ENCODE data around the gene OR7C1. TPM values are rescaled to one million over a fixed set of nuclear protein-coding genes. Genes with fewer than 3 reads are reported as not detected.

The OR7C1 gene
- total RNA-seq (not detected), polyA plus RNA-seq (not detected), total RNA-seq (0 to 2.0 (median 0.04) reads per million in 6 experiments)

DNA sequence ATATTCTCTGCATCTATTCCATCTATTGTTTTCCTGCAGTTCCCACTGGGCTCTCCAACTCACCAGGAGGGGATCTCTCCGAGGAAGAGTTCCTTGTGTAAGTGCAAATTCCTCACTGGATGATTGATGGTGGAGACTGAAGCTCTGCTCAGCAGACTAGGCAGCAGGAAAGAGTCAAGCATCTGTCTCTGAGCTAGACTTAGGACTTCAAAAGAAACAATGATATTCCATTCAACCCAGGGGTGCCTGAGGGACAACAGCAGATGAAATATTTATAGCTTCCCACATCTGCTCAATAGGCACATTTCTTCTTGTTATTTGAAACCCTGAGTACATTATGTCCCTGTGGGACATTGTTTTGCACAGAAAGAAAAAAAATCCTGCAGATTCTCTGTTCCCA lies at the start of gene OR7C1, which contains the start of gene OR7A5:
Gene OR7C1 (minus strand): TSS at position 175 of the 400 bp plus-strand sequence. CDS start 35,049 bp downstream, outside the sequence.
Gene OR7A5 (minus strand): TSS at position 175 of the 400 bp plus-strand sequence. CDS start 6,944 bp downstream, outside the sequence.
- Mint-ChIP-seq H3K36me3 (no peaks in the 10 kb centered on the region), H3K27ac (peak within 1 kb of the TSS in 1 of 10 donors; percentile 31), H3K27me3 (peaks cover 0 to 11% (median 6%) of the 10 kb centered on the region in 5 donors), H3K4me1 (no peaks in the 10 kb centered on the region), H3K4me3 (no peak within 1 kb of the TSS), H3K9me3 (no peaks in the 10 kb centered on the region)
- ATAC-seq (no peak), DNase-seq (no peak)
- POLR2A ChIA-PET: no interaction called here

DNA sequence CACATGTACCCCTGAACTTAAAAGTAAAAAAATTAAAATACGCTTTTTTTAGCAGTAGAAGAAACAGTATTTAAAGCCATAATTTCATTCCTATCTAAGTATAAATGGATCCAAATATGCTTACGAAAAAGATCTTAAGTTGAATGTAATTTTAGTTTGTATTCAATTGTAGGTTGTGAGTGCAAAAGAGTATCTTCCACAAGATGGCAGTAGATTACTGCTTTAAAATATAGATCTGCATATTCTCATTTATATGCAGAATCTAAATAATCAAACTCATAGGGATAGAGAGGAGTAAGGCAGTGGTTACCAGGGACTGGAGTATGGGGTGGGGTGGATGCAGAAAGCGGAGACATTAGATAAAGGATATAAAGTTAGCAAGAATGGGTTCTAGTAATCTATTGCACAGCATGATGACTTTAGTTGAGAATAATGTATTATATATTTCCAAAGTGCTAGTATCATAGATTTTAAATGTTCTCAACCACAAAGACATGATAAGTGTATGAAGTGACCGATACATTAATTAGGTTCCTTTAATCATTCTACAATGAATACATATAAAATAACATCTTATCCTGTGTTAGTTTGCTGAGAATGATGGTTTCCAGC lies 36.7 kb upstream of the OR7C1 start:
- no peaks in the 10 kb centered on the region for H3K4me1 Mint-ChIP-seq
- H3K36me3 Mint-ChIP-seq: no peaks in the 10 kb centered on the region
- H3K4me3 Mint-ChIP-seq: no peak overlapping the region
- POLR2A ChIA-PET: no interaction called here
- no peak overlapping the region for H3K27ac Mint-ChIP-seq
- H3K9me3 Mint-ChIP-seq: no peaks in the 10 kb centered on the region
- DNase-seq: peak in 3 of 10 donors; percentile 1 to 5 (median 4)
- peaks cover 30 to 67% (median 39%) of the 10 kb centered on the region in 5 donors for H3K27me3 Mint-ChIP-seq
- ATAC-seq: no peak

DNA sequence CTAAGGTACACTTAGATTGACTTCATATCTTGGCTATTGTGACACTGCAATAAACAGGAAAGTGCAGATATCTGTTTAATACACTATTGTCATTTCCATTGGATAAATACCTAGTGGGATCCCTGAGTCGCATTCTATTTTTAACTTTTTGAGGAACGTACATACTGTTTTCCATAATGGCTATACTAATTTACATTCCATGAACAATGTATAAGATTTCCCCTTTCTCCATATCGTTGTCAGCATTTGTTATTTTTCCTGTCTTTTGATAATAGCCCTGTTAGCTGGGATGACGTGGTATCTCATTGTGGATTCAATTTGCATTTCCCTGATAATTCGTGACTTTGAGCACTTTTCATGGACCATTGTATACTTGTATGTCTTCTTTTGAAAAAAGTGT lies 33.5 kb upstream of the OR7C1 start:
- Mint-ChIP-seq H3K27ac (no peak overlapping the region), H3K4me1 (no peaks in the 10 kb centered on the region), H3K4me3 (no peak overlapping the region), H3K27me3 (peaks cover 37 to 67% (median 43%) of the 10 kb centered on the region in 5 donors), H3K9me3 (no peaks in the 10 kb centered on the region), H3K36me3 (no peaks in the 10 kb centered on the region)
- POLR2A ChIA-PET: no interaction called here
- DNase-seq (no peak), ATAC-seq (no peak)

DNA sequence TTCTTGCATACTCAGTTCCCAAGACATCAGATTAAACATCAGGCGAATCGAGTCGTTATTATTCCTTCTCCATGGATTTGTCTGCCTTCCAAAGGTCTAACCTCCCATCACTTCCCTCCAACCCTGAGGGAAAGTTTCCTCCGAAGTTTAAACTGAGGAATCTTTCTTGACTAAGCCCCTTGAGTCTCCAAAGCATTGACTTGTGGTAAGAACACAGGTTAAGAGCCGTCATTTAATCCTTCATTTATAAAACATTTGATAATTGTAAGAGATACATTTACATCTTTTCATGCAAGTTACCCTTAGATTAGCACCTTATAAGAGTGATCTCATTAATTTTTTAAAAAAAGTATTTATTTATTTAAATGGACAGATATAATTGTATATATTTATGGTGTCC lies 13.8 kb upstream of the OR7C1 start, which contains the start of gene OR7A10:
Gene OR7A10 (minus strand): TSS at position 101 of the 400 bp plus-strand sequence. CDS start 7,045 bp downstream, outside the sequence.
- ATAC-seq: no peak
- DNase-seq: no peak
- POLR2A ChIA-PET: interaction anchor here (0.7 kb wide), 1 partner anchor 75 kb away, joined by 3 read pairs; no protein-coding TSS in a partner anchor
- no peak within 1 kb of the TSS for H3K4me3 Mint-ChIP-seq
- peaks cover 0 to 2% (median 0%) of the 10 kb centered on the region in 9 donors for H3K9me3 Mint-ChIP-seq
- H3K36me3 Mint-ChIP-seq: no peaks in the 10 kb centered on the region
- H3K4me1 Mint-ChIP-seq: peaks cover 0 to 4% (median 0%) of the 10 kb centered on the region in 4 donors
- no peak within 1 kb of the TSS for H3K27ac Mint-ChIP-seq
- peaks cover 30 to 57% (median 42%) of the 10 kb centered on the region in 5 donors for H3K27me3 Mint-ChIP-seq

DNA sequence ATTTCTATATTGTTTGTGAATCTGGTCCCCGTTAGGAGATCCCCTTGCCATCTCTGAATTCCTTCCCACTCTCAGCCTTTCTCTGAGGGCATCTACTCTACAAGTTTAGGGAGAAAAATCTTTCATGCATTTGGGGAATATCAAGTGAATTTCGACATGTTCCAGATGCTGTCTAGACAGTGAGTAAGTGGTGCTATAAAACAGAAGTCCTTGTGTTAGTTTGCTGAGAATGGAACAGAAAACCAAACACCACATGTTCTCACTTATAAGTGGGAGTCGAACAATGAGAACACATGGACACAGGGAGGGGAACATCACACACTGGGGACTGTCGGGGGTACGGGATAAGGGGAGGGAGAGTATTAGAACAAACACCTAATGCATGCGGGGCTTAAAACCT lies 8.6 kb upstream of the OR7C1 start:
- Mint-ChIP-seq H3K27ac (no peak overlapping the region), H3K27me3 (peaks cover 22 to 58% (median 32%) of the 10 kb centered on the region in 5 donors), H3K36me3 (no peaks in the 10 kb centered on the region), H3K4me1 (peaks cover 0 to 4% (median 0%) of the 10 kb centered on the region in 4 donors), H3K4me3 (no peak overlapping the region), H3K9me3 (no peaks in the 10 kb centered on the region)
- no peak for DNase-seq
- POLR2A ChIA-PET: no interaction called here
- ATAC-seq: no peak

DNA sequence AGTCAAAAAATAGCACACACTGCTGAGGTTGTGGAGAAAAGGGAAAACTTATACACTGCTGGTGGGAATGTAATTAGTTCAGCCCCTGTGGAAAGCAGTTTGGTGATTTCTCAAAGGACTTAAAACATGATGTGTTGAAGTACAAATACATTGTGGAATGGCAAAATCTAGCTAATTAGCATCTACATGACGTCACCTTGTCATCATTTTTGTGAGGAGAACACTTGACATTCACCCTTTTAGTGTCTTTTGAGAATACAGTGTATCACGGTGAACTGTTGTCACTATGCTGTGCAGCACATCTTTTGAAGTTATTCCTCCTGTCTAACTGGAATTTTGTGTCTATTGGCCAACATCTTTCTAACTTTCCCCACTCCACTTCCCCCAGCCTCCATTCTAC lies 8.2 kb upstream of the OR7C1 start:
- Mint-ChIP-seq H3K27ac (no peak overlapping the region), H3K9me3 (no peaks in the 10 kb centered on the region), H3K4me3 (no peak overlapping the region), H3K27me3 (peaks cover 22 to 54% (median 29%) of the 10 kb centered on the region in 5 donors), H3K4me1 (peaks cover 0 to 4% (median 0%) of the 10 kb centered on the region in 4 donors), H3K36me3 (no peaks in the 10 kb centered on the region)
- DNase-seq (no peak), ATAC-seq (no peak)
- POLR2A ChIA-PET: no interaction called here

DNA sequence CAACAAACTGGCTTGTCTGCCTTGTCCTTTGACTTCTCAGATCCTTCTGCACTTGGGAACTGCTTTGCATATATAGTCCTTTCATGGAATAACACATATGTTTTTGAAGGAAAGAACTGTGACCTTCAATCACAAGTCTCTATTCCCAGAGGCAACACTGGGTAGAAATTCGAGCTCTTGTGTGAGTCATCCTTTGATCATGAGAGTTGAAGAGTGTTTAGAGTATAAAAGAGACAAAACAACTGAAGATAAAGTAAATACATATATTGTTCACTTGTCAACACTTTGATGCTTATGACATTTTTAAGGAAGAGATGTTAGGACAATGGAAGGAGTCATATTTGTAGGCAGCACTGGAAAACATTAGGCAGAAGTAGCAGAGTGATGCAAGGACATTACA lies 5.2 kb upstream of the OR7C1 start:
- POLR2A ChIA-PET: no interaction called here
- peaks cover 19 to 52% (median 24%) of the 10 kb centered on the region in 5 donors for H3K27me3 Mint-ChIP-seq
- ATAC-seq (no peak), DNase-seq (no peak)
- no peaks in the 10 kb centered on the region for H3K9me3 Mint-ChIP-seq
- H3K4me3 Mint-ChIP-seq: no peak overlapping the region
- H3K36me3 Mint-ChIP-seq: no peaks in the 10 kb centered on the region
- no peak overlapping the region for H3K27ac Mint-ChIP-seq
- peaks cover 0 to 4% (median 0%) of the 10 kb centered on the region in 4 donors for H3K4me1 Mint-ChIP-seq

DNA sequence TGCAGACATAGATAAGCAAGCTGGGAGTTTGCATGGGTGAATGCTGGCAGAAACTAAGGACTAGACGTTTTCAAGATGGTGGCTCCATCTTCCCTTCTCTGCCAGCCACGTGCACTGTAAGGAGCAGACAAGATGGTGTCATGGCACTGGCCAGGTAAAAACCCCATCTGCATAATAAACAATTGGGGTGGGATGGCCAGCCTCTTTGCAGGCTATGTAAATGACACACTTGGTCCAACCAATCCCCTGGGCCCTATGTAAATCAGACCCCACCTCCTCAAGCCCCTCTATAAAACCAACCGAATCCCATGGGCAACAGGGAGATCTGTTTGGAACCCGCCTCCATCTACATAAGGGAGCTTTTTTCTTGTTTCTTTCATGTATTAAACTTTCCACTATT lies 2.4 kb upstream of the OR7C1 start:
- POLR2A ChIA-PET: no interaction called here
- no peaks in the 10 kb centered on the region for H3K9me3 Mint-ChIP-seq
- H3K4me3 Mint-ChIP-seq: no peak overlapping the region
- H3K36me3 Mint-ChIP-seq: no peaks in the 10 kb centered on the region
- H3K27me3 Mint-ChIP-seq: peaks cover 5 to 26% (median 13%) of the 10 kb centered on the region in 5 donors
- H3K27ac Mint-ChIP-seq: no peak overlapping the region
- no peak for ATAC-seq
- no peak for DNase-seq
- no peaks in the 10 kb centered on the region for H3K4me1 Mint-ChIP-seq

DNA sequence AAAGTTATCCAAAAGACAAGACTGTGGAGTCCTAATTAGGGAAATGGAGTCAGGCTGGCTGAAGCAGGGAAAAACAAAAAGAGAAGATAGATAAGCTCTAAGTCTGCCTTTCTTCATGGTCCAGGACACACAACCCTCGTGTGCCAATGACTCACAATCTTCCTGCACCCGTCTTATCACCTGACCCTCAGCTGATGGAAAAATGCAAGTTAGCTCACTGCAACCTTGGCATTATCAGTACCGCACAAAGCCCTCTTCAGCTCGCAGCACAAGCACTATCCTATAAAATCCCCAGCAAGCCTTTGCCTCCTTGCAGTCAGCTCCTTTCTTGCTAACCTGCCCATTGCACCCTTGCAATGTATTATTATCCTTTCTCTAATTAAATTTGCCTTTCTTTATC lies 4.3 kb downstream of the OR7C1 start:
- POLR2A ChIA-PET: no interaction called here
- ATAC-seq (no peak), DNase-seq (no peak)
- Mint-ChIP-seq H3K27me3 (peaks cover 11 to 24% (median 20%) of the 10 kb centered on the region in 5 donors), H3K27ac (no peak overlapping the region), H3K9me3 (peaks cover 0 to 6% (median 0%) of the 10 kb centered on the region in 9 donors), H3K4me1 (no peaks in the 10 kb centered on the region), H3K4me3 (no peak overlapping the region), H3K36me3 (peaks cover 0 to 4% (median 0%) of the 10 kb centered on the region in 3 donors)

DNA sequence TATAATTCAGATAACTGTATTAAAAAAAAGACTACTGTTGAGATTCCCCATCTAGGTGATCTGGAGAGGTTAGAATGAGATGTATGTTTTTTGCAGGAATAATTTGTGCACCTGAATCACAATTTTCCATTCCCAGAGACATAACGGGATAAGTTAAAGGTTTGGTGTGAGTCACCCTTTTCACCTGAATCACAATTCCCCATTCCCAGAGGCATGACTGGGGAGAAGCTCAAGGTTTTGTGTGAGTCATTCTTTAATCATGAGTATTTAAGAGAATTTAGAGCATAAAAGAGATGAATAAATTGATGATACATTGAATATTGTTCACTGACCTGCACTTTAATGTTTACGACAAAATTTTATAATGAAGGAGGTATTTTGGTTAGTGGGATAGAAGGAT lies 9.0 kb downstream of the OR7C1 start:
- Mint-ChIP-seq H3K36me3 (peaks cover 0 to 13% (median 0%) of the 10 kb centered on the region in 3 donors), H3K4me1 (no peaks in the 10 kb centered on the region), H3K4me3 (no peak overlapping the region), H3K27me3 (peaks cover 23 to 47% (median 31%) of the 10 kb centered on the region in 5 donors), H3K9me3 (peaks cover 0 to 17% (median 2%) of the 10 kb centered on the region in 9 donors), H3K27ac (no peak overlapping the region)
- POLR2A ChIA-PET: no interaction called here
- no peak for ATAC-seq
- DNase-seq: no peak

DNA sequence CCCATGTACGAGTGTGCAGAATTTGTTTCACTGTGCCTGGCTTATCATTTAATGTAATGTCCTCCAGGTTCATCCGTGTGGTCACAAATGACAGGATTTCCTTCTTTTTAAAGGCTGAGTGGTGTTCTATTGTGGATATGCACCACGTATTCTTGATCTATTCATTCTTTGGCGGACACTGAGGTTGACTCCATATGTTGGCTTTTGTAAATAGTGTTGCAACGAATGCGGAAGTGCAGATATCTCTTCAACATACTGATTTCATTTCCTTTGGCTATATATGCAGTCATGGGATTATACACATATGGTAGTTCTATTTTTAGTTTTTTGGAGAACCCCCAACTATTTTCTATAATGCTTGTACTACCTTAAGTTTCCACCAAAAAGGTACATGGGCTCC lies 13.0 kb downstream of the OR7C1 start:
- H3K27ac Mint-ChIP-seq: peak overlapping the region in 1 of 10 donors; percentile 27
- no peak for ATAC-seq
- H3K4me1 Mint-ChIP-seq: no peaks in the 10 kb centered on the region
- no peak overlapping the region for H3K4me3 Mint-ChIP-seq
- H3K36me3 Mint-ChIP-seq: peaks cover 0 to 13% (median 0%) of the 10 kb centered on the region in 3 donors
- POLR2A ChIA-PET: no interaction called here
- peaks cover 0 to 17% (median 2%) of the 10 kb centered on the region in 9 donors for H3K9me3 Mint-ChIP-seq
- peaks cover 23 to 45% (median 28%) of the 10 kb centered on the region in 5 donors for H3K27me3 Mint-ChIP-seq
- DNase-seq: no peak

DNA sequence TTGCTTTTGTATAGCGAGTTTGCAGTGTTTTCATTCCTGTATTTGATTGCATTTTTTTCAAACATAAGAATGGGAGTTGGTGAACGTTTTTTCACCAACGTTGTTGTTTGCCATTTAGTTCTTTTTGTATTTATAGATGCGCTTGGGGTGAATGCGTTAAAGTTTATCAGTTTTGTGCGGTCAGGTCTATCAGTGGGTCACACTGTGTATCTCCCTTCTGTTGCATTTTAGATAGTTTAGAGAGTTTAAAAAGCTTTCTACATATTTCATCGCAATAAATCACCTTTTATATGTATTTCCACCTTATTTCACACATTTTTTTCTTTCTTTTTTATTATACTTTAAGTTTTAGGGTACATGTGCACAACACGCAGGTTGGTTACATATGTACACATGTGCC lies 16.4 kb downstream of the OR7C1 start:
- Mint-ChIP-seq H3K4me3 (no peak overlapping the region), H3K27ac (no peak overlapping the region), H3K4me1 (no peaks in the 10 kb centered on the region), H3K36me3 (no peaks in the 10 kb centered on the region), H3K27me3 (peaks cover 5 to 13% (median 12%) of the 10 kb centered on the region in 5 donors), H3K9me3 (peaks cover 0 to 3% (median 0%) of the 10 kb centered on the region in 9 donors)
- no peak for DNase-seq
- ATAC-seq: no peak
- POLR2A ChIA-PET: no interaction called here

DNA sequence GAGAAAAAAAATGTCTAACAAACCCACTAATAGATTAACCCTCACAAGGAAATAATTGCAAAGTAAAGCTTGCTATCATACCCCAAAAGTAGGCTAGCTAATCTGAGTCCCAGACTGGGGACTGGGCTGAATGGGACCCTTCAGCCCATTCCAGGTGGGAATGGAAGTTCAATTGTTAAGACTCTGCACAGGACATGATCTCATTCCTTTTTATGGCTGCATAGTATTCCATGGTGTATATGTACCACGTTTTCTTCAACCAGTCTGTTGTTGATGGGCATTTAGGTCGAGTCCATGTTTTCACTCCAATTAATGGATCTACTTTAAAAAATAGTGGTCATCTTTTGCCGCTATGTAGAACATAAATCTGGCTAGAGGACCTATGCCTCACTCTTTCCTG lies 17.9 kb downstream of the OR7C1 start:
- Mint-ChIP-seq H3K27ac (no peak overlapping the region), H3K27me3 (peaks cover 4 to 10% (median 7%) of the 10 kb centered on the region in 5 donors), H3K4me3 (no peak overlapping the region), H3K9me3 (peaks cover 0 to 3% (median 0%) of the 10 kb centered on the region in 9 donors), H3K4me1 (peaks cover 0 to 2% (median 0%) of the 10 kb centered on the region in 4 donors), H3K36me3 (no peaks in the 10 kb centered on the region)
- POLR2A ChIA-PET: no interaction called here
- no peak for ATAC-seq
- DNase-seq: no peak

All from naive thymus-derived CD8-positive, alpha-beta T cell (primary cell).